Inferior parietal cortex (tissue), 1 donor: ENCODE data around the gene TAF6L.
A peak's percentile ranks its signal among the peaks of the same experiment; 100 is the strongest.
"Not testable (repeated sequence)": the region's sequence is repeated elsewhere in the genome, so short reads cannot be mapped to it uniquely, and the experiment has no call there.

Experiments used
- DNase-seq: peaks from one replicate; pipeline ENCODE4 v3.0.0-alpha.2; 2016; ENCODE audit errors: extremely low spot score

Gene TAF6L

DNA sequence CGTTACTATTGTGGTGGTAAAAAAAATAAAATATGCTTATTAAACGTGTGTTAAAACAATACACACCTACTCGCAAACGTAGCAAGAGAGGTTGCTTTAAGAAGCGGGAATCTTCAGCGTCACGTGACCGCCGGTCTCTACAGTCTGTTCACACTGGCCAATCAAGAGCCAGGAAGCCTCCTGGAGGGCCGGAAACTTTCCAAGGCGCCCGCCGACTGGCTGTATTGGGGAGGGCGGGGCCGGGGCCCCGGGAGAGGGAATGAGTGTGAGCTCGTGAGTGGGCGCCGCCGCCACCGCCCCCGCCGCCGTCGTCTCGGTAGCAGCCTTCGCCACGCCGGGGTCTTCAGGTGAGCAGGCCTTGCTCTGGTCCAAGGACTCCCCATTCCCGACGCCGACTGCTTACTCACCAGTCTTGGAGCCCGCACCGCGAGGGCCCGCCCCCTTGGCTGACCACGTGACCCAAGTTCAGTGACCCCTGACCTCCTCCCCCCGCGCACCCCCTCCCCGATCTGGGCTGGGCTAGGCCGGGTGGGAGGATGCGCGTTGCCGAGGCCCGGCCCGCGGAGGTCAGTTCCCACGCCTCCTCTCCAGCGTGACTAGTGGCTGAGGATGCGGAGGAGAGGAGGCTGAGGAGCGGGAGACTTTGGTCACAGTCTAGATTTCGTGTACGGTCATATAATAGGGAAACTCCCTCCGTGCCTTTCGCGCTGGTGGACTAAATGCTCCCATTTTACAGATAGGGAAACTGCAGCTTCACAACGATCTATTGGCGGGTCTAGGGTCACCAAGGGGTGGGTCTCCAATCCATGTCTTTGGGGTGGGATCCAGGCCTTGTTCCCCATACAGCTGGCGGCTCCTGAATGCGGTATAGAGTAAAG lies at the start of gene TAF6L:
TSS of gene TAF6L (plus strand) at position 253 of the 878 bp plus-strand sequence. CDS start 4,388 bp downstream, outside the sequence.
- peak; percentile 99 for DNase-seq

DNA sequence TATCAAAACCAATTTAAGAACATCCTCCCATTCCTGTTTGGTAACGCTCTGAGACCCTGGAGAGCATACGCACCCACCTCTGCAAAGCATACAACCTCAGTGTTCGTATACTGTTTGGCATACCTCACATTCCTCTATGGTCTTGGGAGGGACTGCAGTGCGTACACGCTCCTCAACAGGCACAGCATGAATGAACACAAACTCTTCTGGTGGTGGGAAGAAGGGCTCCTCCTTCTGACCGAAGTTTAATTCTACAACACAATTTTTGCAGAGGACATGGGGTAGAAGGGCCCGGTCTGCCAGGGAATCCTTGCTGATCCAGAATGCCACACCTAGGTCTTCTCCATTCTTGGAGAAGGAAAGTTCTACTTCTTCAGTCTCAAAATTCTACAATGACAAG lies 49.2 kb upstream of the TAF6L start:
- no peak for DNase-seq

DNA sequence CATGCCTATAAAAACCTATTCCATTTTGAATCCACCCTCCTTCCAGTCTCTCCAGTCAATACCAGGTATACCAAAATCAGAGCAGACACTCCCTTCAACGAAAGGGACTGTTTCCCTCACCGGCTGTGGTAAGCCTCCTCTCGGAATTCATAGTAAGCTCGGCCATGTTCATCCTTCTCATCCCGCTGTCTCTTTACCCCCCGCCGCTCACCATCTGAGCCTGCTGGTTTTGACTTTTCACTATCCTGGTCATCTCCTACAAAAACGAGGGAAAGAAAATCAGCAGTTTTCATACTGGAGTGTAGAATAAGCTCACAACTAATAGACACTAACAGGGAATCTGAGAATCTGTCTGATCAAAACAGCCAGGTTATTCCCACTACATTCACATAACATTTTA lies 47.0 kb upstream of the TAF6L start:
- DNase-seq = no peak

GRCh38 chr11:62725646-62726045 lies 45.5 kb upstream of the TAF6L start:
- no peak for DNase-seq

GRCh38 chr11:62726156-62726914 lies 44.9 kb upstream of the TAF6L start:
- DNase-seq = peak; percentile 7

GRCh38 chr11:62726915-62727164 lies 44.4 kb upstream of the TAF6L start:
- DNase-seq = no peak

DNA sequence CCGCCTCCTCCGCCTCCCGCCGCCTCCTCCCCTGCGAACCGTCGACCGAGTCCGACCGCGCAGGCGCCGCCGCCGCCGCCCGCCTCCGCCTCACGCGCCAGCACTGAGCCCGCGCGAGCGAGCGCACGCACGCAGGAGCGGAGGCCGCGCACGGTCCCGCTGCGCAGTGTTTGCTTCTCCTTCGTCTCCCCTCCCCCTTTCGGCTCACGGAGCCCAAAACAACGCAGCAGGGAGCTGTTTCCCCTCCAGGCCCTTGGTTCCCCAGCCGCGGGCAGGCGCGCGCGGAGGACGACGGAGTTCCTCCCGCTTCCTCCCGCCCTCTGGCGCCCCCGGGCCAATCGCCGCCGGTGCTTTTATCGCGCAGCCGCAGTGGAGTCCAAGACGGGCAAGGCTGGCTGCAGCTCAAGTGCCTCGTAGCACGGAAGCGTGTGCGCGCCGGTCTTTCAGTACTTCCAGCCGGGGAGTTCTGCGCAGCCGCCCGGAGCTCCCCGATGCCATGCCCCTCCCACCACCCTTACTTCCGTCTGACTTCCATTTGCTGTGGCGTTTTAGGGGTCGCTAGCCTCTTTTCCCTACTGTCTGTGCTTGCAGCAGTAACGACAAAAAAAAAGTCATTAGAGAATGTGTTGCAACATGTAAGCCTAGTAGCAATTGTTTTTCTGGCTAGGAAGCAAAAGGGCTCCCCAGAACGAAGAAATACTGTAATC lies 43.9 kb upstream of the TAF6L start, which contains the start of gene HNRNPUL2:
TSS of gene HNRNPUL2 (minus strand) at position 293 of the 707 bp plus-strand sequence. CDS start 301 bp downstream, outside the sequence.
- peak; percentile 99 for DNase-seq

DNA sequence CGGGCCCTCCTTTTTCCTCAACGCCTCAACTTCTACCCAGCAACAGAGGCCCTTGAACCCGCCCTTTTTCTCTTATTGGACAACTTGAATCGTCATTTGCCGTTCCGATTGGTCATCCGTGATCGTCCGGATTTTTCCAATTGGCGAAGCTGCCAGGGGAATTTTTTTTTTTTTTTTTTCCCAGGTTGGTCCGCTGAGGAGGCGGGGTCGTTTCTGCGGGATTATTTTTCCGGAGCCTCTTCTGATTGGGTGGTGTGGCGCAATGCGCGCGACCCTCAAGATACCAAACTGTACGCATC lies 43.4 kb upstream of the TAF6L start:
- DNase-seq = peak; percentile 99

GRCh38 chr11:62728171-62728988 lies 42.8 kb upstream of the TAF6L start, which contains the start of gene TTC9C:
TTC9C (plus strand) TSS chr11:62728486; CDS start chr11:62728849, 363 bp downstream.
- peak; percentile 90 for DNase-seq

DNA sequence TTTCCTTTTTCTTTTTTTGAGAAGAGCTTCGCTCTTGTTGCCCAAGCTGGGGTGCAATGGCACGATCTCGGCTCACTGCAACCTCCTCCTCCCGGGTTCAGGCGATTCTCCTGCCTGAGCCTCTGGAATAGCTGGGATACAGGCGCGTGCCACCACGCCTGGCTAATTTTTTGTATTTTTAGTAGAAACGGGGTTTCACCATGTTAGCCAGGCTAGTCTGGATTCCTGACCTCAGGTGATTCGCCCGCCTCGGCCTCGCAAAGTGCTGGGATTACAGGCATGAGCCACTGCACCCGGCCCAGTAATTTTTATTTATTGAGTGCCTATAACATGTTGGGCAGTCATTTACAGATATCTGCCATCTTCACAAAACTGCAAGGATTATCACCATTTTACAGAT lies 41.1 kb upstream of the TAF6L start:
- not testable (repeated sequence) for DNase-seq

GRCh38 chr11:62732830-62733229 lies 38.4 kb upstream of the TAF6L start:
- peak; percentile 47 for DNase-seq

DNA sequence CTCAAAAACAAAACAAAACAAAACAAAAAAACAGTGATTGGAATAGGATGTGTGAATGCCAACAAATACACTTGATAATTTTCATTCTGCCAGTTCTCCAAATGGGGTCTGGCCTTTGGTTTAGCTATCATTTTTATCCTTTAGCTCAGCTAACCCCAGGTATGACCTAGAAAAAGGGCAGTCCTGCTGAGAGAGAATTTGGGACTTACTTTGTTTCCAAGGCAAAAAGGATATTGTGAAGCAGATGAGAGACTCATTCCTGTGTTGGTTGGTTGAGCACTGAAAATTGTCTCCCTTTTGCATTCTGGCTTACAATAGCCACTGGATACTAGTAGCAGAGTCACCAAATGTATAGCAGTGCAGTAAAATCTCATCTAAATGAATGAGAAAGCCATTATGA lies 34.0 kb upstream of the TAF6L start:
- no peak for DNase-seq

GRCh38 chr11:62747475-62748160 lies 23.6 kb upstream of the TAF6L start:
- DNase-seq = peak; percentile 20

- not testable (repeated sequence) for DNase-seq
Observed at GRCh38 chr11:62749931-62750330, 21.3 kb upstream of the TAF6L start.

DNA sequence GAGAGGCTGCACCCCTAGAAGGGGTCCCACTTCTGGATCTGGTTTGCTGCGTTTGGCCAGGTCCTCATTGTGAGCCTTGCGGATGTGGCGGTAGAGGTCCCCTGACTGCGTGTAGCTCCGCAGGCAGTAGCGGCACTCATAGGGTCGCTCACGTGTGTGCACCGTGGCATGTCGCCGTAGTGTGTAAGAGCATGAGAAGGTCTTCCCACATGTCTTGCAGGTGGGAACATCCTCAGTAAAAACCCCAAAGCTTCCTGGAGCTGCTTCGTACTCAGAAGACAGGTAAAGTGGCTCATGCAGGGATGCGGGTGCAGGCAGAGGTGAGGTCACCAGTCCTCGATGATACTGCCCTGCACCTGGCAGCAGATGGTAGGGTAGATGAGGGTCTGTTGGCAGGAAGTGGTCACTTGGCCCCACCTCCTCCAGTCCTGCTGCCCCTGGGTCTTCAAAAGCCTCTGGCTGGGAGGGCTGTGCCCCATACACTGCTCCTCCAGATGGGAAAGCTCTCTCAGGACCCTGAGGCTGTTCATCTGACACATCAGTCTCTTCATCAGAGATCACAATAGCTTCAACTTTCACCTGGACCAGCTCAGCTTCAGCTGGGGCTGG lies 18.9 kb upstream of the TAF6L start:
- DNase-seq = no peak

DNA sequence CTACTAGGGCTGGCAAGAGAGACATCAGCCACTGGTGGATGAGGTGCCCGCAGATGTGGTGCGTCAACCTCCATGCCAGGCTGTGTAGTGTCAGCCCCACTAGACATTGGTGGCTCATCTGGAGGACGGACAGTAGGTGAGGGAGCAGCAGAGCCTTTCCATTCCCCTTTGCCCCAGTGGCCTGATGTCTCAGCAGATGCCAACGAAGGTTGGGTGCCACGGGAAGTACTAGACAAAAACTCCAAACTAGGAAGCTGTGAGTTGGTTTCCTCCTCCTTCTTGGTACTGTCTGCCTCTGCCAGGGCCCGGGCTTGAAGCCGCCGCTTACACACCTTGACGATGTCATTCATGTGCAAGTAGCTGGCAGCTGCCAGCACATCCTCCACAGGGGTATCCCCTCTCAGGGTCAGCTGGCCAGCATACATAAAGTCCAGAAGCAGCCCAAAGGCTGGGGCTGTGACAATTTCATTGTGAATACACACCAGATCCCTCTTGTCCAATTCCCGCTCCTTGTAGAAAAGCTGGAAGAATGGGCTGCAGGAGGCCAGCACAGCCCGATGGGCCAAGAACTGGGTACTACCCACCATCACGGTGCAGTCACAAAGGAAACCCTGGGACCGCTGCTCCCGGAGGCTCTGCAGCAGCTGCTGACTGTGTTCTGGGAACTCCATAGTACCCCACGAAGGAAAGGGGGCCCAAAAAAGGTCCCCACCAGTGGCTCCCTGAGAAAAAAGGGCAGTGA lies 18.0 kb upstream of the TAF6L start:
- no peak for DNase-seq

DNA sequence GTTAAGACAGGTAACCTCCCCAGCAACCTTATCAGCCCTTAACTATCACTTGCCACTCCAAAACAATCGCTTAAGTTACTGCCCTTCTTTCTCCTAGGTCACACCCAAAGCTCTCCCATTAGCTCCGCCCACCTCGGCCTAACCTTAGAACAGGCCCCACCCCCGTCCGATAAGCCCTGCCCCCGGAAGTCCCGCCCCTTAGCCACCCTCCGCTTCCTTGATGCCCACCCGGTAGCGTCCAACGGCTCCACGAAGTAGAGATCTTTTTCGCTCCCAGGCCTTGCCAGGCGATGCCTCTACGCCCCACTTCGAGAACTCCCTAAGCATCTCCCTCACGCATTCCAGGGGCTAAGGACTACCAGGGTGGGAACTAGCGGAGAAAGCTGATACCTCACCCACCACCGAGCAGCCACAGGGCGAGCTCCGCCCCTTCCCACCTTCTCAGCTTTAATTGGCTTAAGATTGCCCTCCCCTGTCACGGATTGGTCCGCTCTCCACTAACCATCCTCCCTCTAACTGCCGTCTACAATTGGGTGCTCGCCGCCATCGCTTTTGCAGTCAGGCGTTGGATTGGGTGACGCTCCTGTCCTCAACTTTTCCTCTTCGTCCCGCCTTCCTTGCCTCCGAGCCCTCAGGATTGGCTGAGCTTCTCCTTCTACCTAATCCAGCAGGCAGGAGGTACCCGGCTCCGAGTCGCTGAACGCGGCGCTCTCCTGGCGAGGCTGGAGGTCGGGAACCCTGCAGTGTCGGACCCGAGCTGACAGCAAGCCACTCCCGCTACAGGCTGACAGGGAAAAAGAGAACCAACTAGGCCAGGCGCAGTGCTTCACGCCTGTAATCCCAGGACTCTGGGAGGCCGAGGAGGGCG lies 17.2 kb upstream of the TAF6L start, which contains the start of gene ZBTB3:
TSS of gene ZBTB3 (minus strand) at position 425 of the 868 bp plus-strand sequence. CDS start 496 bp downstream, outside the sequence.
- DNase-seq = peak; percentile 99

- DNase-seq = no peak
Observed at GRCh38 chr11:62755086-62755615, 16.0 kb upstream of the TAF6L start.
